GM12878 (cell line): ENCODE data around the gene DLG2. TPM values are rescaled to one million over a fixed set of nuclear protein-coding genes. Genes with fewer than 3 reads are reported as not detected.

Source experiments
- ETV6 ChIP-seq, 2 experiments: fragments of 450-650 bp in 1 of 2; IDR thresholded peaks in 1 of 2; conservative IDR thresholded peaks in 1 of 2; 2 replicates each; pipeline ENCODE4 v1.6.1; 2014; ENCODE audit warnings: antibody characterized with exemption in 1 of 2, borderline replicate concordance in 1 of 2, low read depth in 1 of 2, mild to moderate bottlenecking in 1 of 2, moderate library complexity in 1 of 2
- IRF4 ChIP-seq: IDR thresholded peaks from 2 replicates; pipeline ENCODE4 v1.6.1; 2011; ENCODE audit warnings: low read depth, low read length
- polyA plus RNA-seq, 11 experiments: library from polyadenylated mRNA; depleted of rRNA in 4 of 11; unstranded in 6 of 11; stranded (reverse) in 5 of 11; fragments of >200 nt; fragmentation: Nextera tagmentation in 4 of 11; fragmentation: Illumina TruSeq in 1 of 11; extraction: Ambion mirVana in 4 of 11; extraction: Trizol in 1 of 11; gene quantifications; 1 replicate in 1 of 11; 2 replicates in 10 of 11; pipeline versions ENCODE4 v1.2.1 to v1.2.3, GENCODE V29; 2011 to 2016; ENCODE audit warnings: inconsistent platforms in 2 of 11, missing spikeins in 2 of 11, low read depth in 1 of 11
- total RNA-seq, 4 experiments: library from RNA; depleted of rRNA in 3 of 4; stranded (reverse); fragments of >200 nt in 3 of 4; fragmentation: Illumina TruSeq in 1 of 4; extraction: Trizol in 1 of 4; gene quantifications; 2 replicates each; pipeline versions ENCODE4 v1.2.1 to v1.2.3, GENCODE V29; 2013 to 2021
- TF ChIP-seq, protein P1 (sequence below): fragments of 150-350 bp; IDR thresholded peaks from 2 replicates; pipeline ENCODE4 v1.6.1; 2014; ENCODE audit warnings: mild to moderate bottlenecking, low read depth, low read length
- TF ChIP-seq, protein P2 (sequence below): fragments of 450-650 bp; IDR thresholded peaks from 2 replicates; pipeline ENCODE4 v1.6.1; 2017; ENCODE audit warnings: mild to moderate bottlenecking, moderate library complexity
- TF ChIP-seq, protein P3 (sequence below): fragments of 450-650 bp; IDR thresholded peaks from 2 replicates; pipeline ENCODE4 v1.6.1; 2017; ENCODE audit warnings: mild to moderate bottlenecking

The DLG2 gene
- total and polyA plus RNA-seq, 10 of the 15 experiments (the other 5 are each of a cell fraction or from before 2014, with no cell fraction given): 0.09 to 0.98 (median 0.35) TPM

DNA sequence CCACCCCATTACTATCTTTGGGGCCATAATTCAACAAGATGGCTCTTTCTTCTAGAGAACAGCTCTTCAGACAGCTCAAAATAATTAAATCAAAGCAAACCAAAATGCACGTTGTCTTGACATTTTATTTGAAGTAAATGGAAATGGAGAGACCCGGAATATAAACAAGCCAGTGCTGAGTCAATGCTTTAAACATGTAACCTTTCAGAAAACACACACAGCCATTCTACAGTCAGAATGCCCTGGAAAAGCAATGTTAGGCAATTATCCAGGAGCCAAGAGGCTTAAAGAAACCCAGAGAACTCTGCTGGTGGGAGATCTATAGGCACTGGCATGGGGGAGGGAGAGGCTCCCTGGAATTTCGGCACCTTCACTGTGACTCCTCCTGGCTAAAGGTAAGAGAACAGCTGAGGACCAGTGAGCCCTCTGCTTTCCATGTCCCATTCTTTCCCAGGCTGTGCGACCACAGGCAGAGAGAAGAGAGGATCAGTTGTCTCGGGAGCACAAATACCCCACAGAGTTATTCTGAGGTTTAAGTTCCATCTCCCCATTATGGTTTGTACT lies 2086.9 kb downstream of the DLG2 start (continued):
- TF ChIP-seq, protein P1, sequence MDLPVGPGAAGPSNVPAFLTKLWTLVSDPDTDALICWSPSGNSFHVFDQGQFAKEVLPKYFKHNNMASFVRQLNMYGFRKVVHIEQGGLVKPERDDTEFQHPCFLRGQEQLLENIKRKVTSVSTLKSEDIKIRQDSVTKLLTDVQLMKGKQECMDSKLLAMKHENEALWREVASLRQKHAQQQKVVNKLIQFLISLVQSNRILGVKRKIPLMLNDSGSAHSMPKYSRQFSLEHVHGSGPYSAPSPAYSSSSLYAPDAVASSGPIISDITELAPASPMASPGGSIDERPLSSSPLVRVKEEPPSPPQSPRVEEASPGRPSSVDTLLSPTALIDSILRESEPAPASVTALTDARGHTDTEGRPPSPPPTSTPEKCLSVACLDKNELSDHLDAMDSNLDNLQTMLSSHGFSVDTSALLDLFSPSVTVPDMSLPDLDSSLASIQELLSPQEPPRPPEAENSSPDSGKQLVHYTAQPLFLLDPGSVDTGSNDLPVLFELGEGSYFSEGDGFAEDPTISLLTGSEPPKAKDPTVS: no peak
- TF ChIP-seq, protein P2, sequence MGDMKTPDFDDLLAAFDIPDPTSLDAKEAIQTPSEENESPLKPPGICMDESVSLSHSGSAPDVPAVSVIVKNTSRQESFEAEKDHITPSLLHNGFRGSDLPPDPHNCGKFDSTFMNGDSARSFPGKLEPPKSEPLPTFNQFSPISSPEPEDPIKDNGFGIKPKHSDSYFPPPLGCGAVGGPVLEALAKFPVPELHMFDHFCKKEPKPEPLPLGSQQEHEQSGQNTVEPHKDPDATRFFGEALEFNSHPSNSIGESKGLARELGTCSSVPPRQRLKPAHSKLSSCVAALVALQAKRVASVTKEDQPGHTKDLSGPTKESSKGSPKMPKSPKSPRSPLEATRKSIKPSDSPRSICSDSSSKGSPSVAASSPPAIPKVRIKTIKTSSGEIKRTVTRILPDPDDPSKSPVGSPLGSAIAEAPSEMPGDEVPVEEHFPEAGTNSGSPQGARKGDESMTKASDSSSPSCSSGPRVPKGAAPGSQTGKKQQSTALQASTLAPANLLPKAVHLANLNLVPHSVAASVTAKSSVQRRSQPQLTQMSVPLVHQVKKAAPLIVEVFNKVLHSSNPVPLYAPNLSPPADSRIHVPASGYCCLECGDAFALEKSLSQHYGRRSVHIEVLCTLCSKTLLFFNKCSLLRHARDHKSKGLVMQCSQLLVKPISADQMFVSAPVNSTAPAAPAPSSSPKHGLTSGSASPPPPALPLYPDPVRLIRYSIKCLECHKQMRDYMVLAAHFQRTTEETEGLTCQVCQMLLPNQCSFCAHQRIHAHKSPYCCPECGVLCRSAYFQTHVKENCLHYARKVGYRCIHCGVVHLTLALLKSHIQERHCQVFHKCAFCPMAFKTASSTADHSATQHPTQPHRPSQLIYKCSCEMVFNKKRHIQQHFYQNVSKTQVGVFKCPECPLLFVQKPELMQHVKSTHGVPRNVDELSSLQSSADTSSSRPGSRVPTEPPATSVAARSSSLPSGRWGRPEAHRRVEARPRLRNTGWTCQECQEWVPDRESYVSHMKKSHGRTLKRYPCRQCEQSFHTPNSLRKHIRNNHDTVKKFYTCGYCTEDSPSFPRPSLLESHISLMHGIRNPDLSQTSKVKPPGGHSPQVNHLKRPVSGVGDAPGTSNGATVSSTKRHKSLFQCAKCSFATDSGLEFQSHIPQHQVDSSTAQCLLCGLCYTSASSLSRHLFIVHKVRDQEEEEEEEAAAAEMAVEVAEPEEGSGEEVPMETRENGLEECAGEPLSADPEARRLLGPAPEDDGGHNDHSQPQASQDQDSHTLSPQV: no peak
- TF ChIP-seq, protein P3, sequence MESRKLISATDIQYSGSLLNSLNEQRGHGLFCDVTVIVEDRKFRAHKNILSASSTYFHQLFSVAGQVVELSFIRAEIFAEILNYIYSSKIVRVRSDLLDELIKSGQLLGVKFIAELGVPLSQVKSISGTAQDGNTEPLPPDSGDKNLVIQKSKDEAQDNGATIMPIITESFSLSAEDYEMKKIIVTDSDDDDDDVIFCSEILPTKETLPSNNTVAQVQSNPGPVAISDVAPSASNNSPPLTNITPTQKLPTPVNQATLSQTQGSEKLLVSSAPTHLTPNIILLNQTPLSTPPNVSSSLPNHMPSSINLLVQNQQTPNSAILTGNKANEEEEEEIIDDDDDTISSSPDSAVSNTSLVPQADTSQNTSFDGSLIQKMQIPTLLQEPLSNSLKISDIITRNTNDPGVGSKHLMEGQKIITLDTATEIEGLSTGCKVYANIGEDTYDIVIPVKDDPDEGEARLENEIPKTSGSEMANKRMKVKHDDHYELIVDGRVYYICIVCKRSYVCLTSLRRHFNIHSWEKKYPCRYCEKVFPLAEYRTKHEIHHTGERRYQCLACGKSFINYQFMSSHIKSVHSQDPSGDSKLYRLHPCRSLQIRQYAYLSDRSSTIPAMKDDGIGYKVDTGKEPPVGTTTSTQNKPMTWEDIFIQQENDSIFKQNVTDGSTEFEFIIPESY: no peak
- TF ChIP-seq IRF4: no peak
- TF ChIP-seq ETV6 (conservative IDR thresholded peaks at IDR 0.05 in 1 of 2, IDR thresholded peaks at IDR 0.05 in 1 of 2; ENCODE audit: borderline replicate concordance in 1 of 2, low read depth in 1 of 2): no peak
